Subcutaneous preadipocyte (primary cell): ENCODE measurements around the gene GLYR1. TPM values are rescaled to one million over a fixed set of nuclear protein-coding genes. Genes with fewer than 3 reads are reported as not detected.

Experiments used
- small RNA-seq: library from RNA; depleted of rRNA; stranded (forward); fragments of <200 nt; gene quantifications from one replicate; pipeline ENCODE3, GENCODE V24; 2012
- total RNA-seq: library from RNA; depleted of rRNA; stranded (reverse); fragments of >200 nt; gene quantifications from 2 replicates; pipeline ENCODE4 v1.2.3, GENCODE V29; 2012

Gene GLYR1
- total RNA-seq, result 37.5 and 64.1 TPM in 2 replicates

GRCh38 chr16:4846901-4847773 is at the start of gene GLYR1, which contains the start of gene UBN1:
TSS of gene GLYR1 (minus strand) at chr16:4847288. CDS start at chr16:4847265, 23 bp downstream.
TSS of gene UBN1 (plus strand) at chr16:4847481. CDS start at chr16:4852918, 5,437 bp downstream.

GRCh38 chr16:4801962-4802658 is 45.0 kb downstream of the GLYR1 start, which contains the start of gene ROGDI:
TSS of gene ROGDI (minus strand) at chr16:4802633. CDS start at chr16:4802571, 62 bp downstream.

GRCh38 chr16:4795181-4795827 is 51.8 kb downstream of the GLYR1 start, which contains the start of gene SMIM22:
TSS of gene SMIM22 (plus strand) at chr16:4795369. CDS start at chr16:4795735, 366 bp downstream.

GRCh38 chr16:4787627-4788482 is 59.2 kb downstream of the GLYR1 start, which contains the start of gene SEPTIN12:
TSS of gene SEPTIN12 (minus strand) at chr16:4788345. CDS start at chr16:4787645, 700 bp downstream.

DNA sequence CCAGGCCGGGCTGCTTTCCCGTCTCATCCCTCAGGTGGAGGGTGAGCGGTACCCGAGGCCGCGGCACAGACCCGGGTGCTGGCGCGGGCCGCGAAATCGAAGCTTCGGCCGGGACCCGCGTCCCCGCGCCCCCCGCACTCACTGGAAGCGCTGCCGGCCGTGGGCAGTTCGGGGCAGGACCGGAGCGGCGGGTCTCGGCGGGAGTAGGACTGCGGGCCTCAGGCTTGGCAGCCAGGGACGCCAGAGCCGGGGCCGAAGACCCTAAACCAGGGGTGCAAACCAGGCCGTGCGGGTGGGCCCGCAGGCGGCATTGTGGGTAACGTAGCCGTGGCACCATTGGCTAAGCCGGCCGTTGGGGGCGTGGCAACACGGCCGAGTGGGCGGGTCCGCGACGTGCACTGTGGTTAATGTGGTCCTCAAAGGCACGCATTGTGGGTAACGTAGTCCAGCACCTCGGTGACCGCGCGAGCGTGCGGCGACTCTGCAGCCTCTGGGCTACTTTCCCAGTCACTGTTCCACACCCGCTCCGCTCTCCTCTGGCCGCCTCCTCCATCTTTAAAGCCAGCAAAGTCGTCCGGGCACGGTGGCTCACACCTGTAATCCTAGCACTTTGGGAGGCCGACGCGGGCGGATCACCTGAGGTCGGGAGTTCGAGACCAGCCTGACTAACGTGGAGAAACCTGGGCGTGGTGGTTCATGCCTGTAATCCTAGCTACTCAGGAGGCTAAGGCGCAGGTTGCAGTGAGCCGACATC is 80.0 kb downstream of the GLYR1 start, which contains the start of gene ZNF500:
Gene ZNF500, minus strand, starts transcription at position 288 of the 754 bp plus-strand sequence. CDS start 1,184 bp downstream, outside the sequence.

Small RNA genes lying within 50 kb of the gene (small RNA-seq; reads per million reads assigned to genes)
- gene RF00017, result not detected

Other genes starting within 250 kb of the GLYR1 start
- gene UBALD1, start 232.4 kb downstream of the GLYR1 start, total RNA-seq, result 7.0 and 11.3 TPM in 2 replicates
- gene MGRN1, start 222.5 kb downstream of the GLYR1 start, total RNA-seq, result 31.6 and 35.6 TPM in 2 replicates
- 19.4 and 23.5 TPM in 2 replicates for gene NUDT16L1, start 153.7 kb downstream of the GLYR1 start, total RNA-seq
- gene ANKS3, start 113.0 kb downstream of the GLYR1 start, total RNA-seq, result 16.9 and 21.1 TPM in 2 replicates
- 0.37 and 0.59 TPM in 2 replicates for gene DNAAF8, start 112.8 kb downstream of the GLYR1 start, total RNA-seq
- gene ZNF500, start 80.1 kb downstream of the GLYR1 start, total RNA-seq, result 9.6 and 13.1 TPM in 2 replicates
- not detected in 2 replicates for gene SEPTIN12, start 58.9 kb downstream of the GLYR1 start, total RNA-seq
- gene SMIM22, start 51.9 kb downstream of the GLYR1 start, total RNA-seq, result not detected in 2 replicates
- 8.4 and 9.6 TPM in 2 replicates for gene ROGDI, start 44.7 kb downstream of the GLYR1 start, total RNA-seq
- 23.1 and 35.4 TPM in 2 replicates for gene UBN1, start 193 bp upstream of the GLYR1 start, total RNA-seq
- gene PPL, start 89.9 kb upstream of the GLYR1 start, total RNA-seq, result 63.1 and 90.0 TPM in 2 replicates
- 0.59 and 1.1 TPM in 2 replicates for gene SEC14L5, start 111.0 kb upstream of the GLYR1 start, total RNA-seq
- 13.6 and 18.2 TPM in 2 replicates for gene NAGPA, start 186.6 kb upstream of the GLYR1 start, total RNA-seq
- not detected in 2 replicates for gene C16orf89, start 218.7 kb upstream of the GLYR1 start, total RNA-seq
- 29.4 and 33.2 TPM in 2 replicates for gene ALG1, start 224.6 kb upstream of the GLYR1 start, total RNA-seq